Activated naive CD8-positive, alpha-beta T cell treated with anti-CD3 and anti-CD28 coated beads, Interleukin-2, amount 10 ng/mL, durations not matched to agents 7 days and 5 days (primary cell): ENCODE measurements around the gene UGGT2. TPM values are rescaled to one million over a fixed set of nuclear protein-coding genes. Genes with fewer than 3 reads are reported as not detected.
"Not testable (repeated sequence)": the region's sequence is repeated elsewhere in the genome, so short reads cannot be mapped to it uniquely, and the experiment has no call there.

Experiments
- ATAC-seq: fragments of 150-1000 bp; cut with Tn5 transposase; one replicate; pipeline ENCODE4 v1.10.0; 2021; ENCODE audit warnings: low read depth, moderate library complexity
- POLR2A ChIA-PET: fragments of 350-600 bp; sonication (Branson Sonifier 250); formaldehyde crosslinking; loops from one replicate; lab custom pipeline; 2021; ENCODE audit warnings: antibody characterized with exemption; lab: Charles Lee
- DNase-seq: peaks from one replicate; pipeline ENCODE4 v3.0.0; 2021
- H3K27ac Mint-ChIP-seq: one replicate; pipeline ENCODE4 v1.8.0; 2022; ENCODE audit warnings: mild to moderate bottlenecking, mixed read lengths
- H3K27me3 Mint-ChIP-seq: one replicate; pipeline ENCODE4 v1.8.0; 2022; ENCODE audit warnings: mild to moderate bottlenecking, moderate library complexity, mixed read lengths
- H3K36me3 Mint-ChIP-seq: one replicate; pipeline ENCODE4 v1.8.0; 2021; ENCODE audit warnings: mild to moderate bottlenecking, mixed read lengths
- H3K4me1 Mint-ChIP-seq: one replicate; pipeline ENCODE4 v1.8.0; 2021; ENCODE audit warnings: mixed read lengths
- H3K4me3 Mint-ChIP-seq: one replicate; pipeline ENCODE4 v1.8.0; 2022; ENCODE audit warnings: mild to moderate bottlenecking, moderate library complexity, mixed read lengths
- H3K9me3 Mint-ChIP-seq: one replicate; pipeline ENCODE4 v1.8.0; 2021; ENCODE audit warnings: mixed read lengths
- total RNA-seq, 2 experiments: library from RNA; stranded (reverse); gene quantifications; one replicate each; pipeline ENCODE4 v1.2.3, GENCODE V29; 2021

UGGT2 gene
- total RNA-seq, 2 experiments from 2014 or later: 0.42 TPM; not detected in 1

GRCh38 chr13:95882121-95882520 is 171.1 kb downstream of the UGGT2 start:
- ATAC-seq (no peak), DNase-seq (no peak)
- POLR2A ChIA-PET: no interaction called here
- Mint-ChIP-seq H3K27ac (no peak overlapping the region), H3K4me1 (no peaks in the 10 kb centered on the region), H3K9me3 (no peaks in the 10 kb centered on the region), H3K36me3 (no peaks in the 10 kb centered on the region), H3K4me3 (no peak overlapping the region), H3K27me3 (peaks cover 2% of the 10 kb centered on the region)

GRCh38 chr13:95880331-95880730 is 172.9 kb downstream of the UGGT2 start:
- Mint-ChIP-seq H3K4me3 (no peak overlapping the region), H3K4me1 (no peaks in the 10 kb centered on the region), H3K9me3 (no peaks in the 10 kb centered on the region), H3K36me3 (no peaks in the 10 kb centered on the region), H3K27me3 (no peaks in the 10 kb centered on the region), H3K27ac (no peak overlapping the region)
- DNase-seq (no peak), ATAC-seq (no peak)
- POLR2A ChIA-PET: no interaction called here

- no peak for ATAC-seq
- no peak for DNase-seq
- peaks cover 2% of the 10 kb centered on the region for H3K27me3 Mint-ChIP-seq
- POLR2A ChIA-PET: no interaction called here
- no peaks in the 10 kb centered on the region for H3K9me3 Mint-ChIP-seq
- H3K4me3 Mint-ChIP-seq: no peak overlapping the region
- no peaks in the 10 kb centered on the region for H3K36me3 Mint-ChIP-seq
- H3K27ac Mint-ChIP-seq: no peak overlapping the region
- no peaks in the 10 kb centered on the region for H3K4me1 Mint-ChIP-seq
Measured at GRCh38 chr13:95874286-95874685, 178.9 kb downstream of the UGGT2 start.

- no peak for DNase-seq
- no peak for ATAC-seq
- Mint-ChIP-seq H3K27me3 (peaks cover 2% of the 10 kb centered on the region), H3K27ac (no peak overlapping the region), H3K36me3 (no peaks in the 10 kb centered on the region), H3K4me3 (no peak overlapping the region), H3K4me1 (no peaks in the 10 kb centered on the region), H3K9me3 (no peaks in the 10 kb centered on the region)
- POLR2A ChIA-PET: no interaction called here
Measured at GRCh38 chr13:95870421-95870820, 182.8 kb downstream of the UGGT2 start.

GRCh38 chr13:95865080-95865615 is 188.1 kb downstream of the UGGT2 start:
- peaks cover 8% of the 10 kb centered on the region for H3K27me3 Mint-ChIP-seq
- H3K27ac Mint-ChIP-seq: no peak overlapping the region
- no peaks in the 10 kb centered on the region for H3K9me3 Mint-ChIP-seq
- no peaks in the 10 kb centered on the region for H3K36me3 Mint-ChIP-seq
- H3K4me3 Mint-ChIP-seq: no peak overlapping the region
- no peak for DNase-seq
- ATAC-seq: no peak
- H3K4me1 Mint-ChIP-seq: no peaks in the 10 kb centered on the region
- POLR2A ChIA-PET: no interaction called here

GRCh38 chr13:95862408-95862807 is 190.8 kb downstream of the UGGT2 start:
- no peak overlapping the region for H3K4me3 Mint-ChIP-seq
- DNase-seq: no peak
- H3K27ac Mint-ChIP-seq: no peak overlapping the region
- no peak for ATAC-seq
- no peaks in the 10 kb centered on the region for H3K4me1 Mint-ChIP-seq
- no peaks in the 10 kb centered on the region for H3K36me3 Mint-ChIP-seq
- H3K27me3 Mint-ChIP-seq: peaks cover 6% of the 10 kb centered on the region
- no peaks in the 10 kb centered on the region for H3K9me3 Mint-ChIP-seq
- POLR2A ChIA-PET: no interaction called here

- DNase-seq (no peak), ATAC-seq (no peak)
- no peaks in the 10 kb centered on the region for H3K9me3 Mint-ChIP-seq
- H3K27me3 Mint-ChIP-seq: peaks cover 11% of the 10 kb centered on the region
- no peak overlapping the region for H3K4me3 Mint-ChIP-seq
- no peak overlapping the region for H3K27ac Mint-ChIP-seq
- POLR2A ChIA-PET: no interaction called here
- H3K4me1 Mint-ChIP-seq: no peaks in the 10 kb centered on the region
- H3K36me3 Mint-ChIP-seq: no peaks in the 10 kb centered on the region
Measured at GRCh38 chr13:95861296-95861695, 191.9 kb downstream of the UGGT2 start.

GRCh38 chr13:95858286-95859075 is 194.7 kb downstream of the UGGT2 start:
- POLR2A ChIA-PET: no interaction called here
- Mint-ChIP-seq H3K9me3 (no peaks in the 10 kb centered on the region), H3K4me1 (no peaks in the 10 kb centered on the region), H3K4me3 (no peak overlapping the region), H3K27me3 (peaks cover 9% of the 10 kb centered on the region), H3K36me3 (no peaks in the 10 kb centered on the region), H3K27ac (no peak overlapping the region)
- ATAC-seq: no peak
- DNase-seq: no peak

- ATAC-seq, H3K27ac Mint-ChIP-seq, H3K4me3 Mint-ChIP-seq, H3K36me3 Mint-ChIP-seq, H3K27me3 Mint-ChIP-seq, H3K9me3 Mint-ChIP-seq, H3K4me1 Mint-ChIP-seq, POLR2A ChIA-PET, DNase-seq: not testable (repeated sequence)
Measured at GRCh38 chr13:95845656-95846055, 207.5 kb downstream of the UGGT2 start.

- Mint-ChIP-seq H3K9me3 (no peaks in the 10 kb centered on the region), H3K36me3 (no peaks in the 10 kb centered on the region), H3K4me1 (no peaks in the 10 kb centered on the region), H3K27me3 (peaks cover 4% of the 10 kb centered on the region), H3K27ac (no peak overlapping the region), H3K4me3 (no peak overlapping the region)
- DNase-seq: no peak
- no peak for ATAC-seq
- POLR2A ChIA-PET: no interaction called here
Measured at GRCh38 chr13:95842898-95843297, 210.3 kb downstream of the UGGT2 start.

- DNase-seq (no peak), ATAC-seq (no peak)
- no peaks in the 10 kb centered on the region for H3K36me3 Mint-ChIP-seq
- H3K4me1 Mint-ChIP-seq: no peaks in the 10 kb centered on the region
- H3K9me3 Mint-ChIP-seq: no peaks in the 10 kb centered on the region
- POLR2A ChIA-PET: no interaction called here
- H3K4me3 Mint-ChIP-seq: no peak overlapping the region
- H3K27me3 Mint-ChIP-seq: peaks cover 6% of the 10 kb centered on the region
- no peak overlapping the region for H3K27ac Mint-ChIP-seq
Measured at GRCh38 chr13:95841894-95842293, 211.3 kb downstream of the UGGT2 start.

- POLR2A ChIA-PET: no interaction called here
- H3K27ac Mint-ChIP-seq: no peak overlapping the region
- ATAC-seq: peak; percentile 56
- peaks cover 25% of the 10 kb centered on the region for H3K27me3 Mint-ChIP-seq
- no peaks in the 10 kb centered on the region for H3K4me1 Mint-ChIP-seq
- H3K36me3 Mint-ChIP-seq: no peaks in the 10 kb centered on the region
- no peak overlapping the region for H3K4me3 Mint-ChIP-seq
- DNase-seq: peak; percentile 63
- H3K9me3 Mint-ChIP-seq: peaks cover 3% of the 10 kb centered on the region
Measured at GRCh38 chr13:95834134-95834765, 219.0 kb downstream of the UGGT2 start.

- Mint-ChIP-seq H3K36me3 (no peaks in the 10 kb centered on the region), H3K9me3 (peaks cover 3% of the 10 kb centered on the region), H3K4me1 (no peaks in the 10 kb centered on the region), H3K27me3 (peaks cover 25% of the 10 kb centered on the region), H3K4me3 (no peak overlapping the region), H3K27ac (no peak overlapping the region)
- DNase-seq (no peak), ATAC-seq (no peak)
- POLR2A ChIA-PET: no interaction called here
Measured at GRCh38 chr13:95833719-95834118, 219.5 kb downstream of the UGGT2 start.

GRCh38 chr13:95833126-95833525 is 220.1 kb downstream of the UGGT2 start:
- H3K4me1 Mint-ChIP-seq: no peaks in the 10 kb centered on the region
- no peak for ATAC-seq
- H3K27ac Mint-ChIP-seq: no peak overlapping the region
- H3K4me3 Mint-ChIP-seq: no peak overlapping the region
- POLR2A ChIA-PET: no interaction called here
- H3K9me3 Mint-ChIP-seq: peaks cover 3% of the 10 kb centered on the region
- DNase-seq: no peak
- no peaks in the 10 kb centered on the region for H3K36me3 Mint-ChIP-seq
- H3K27me3 Mint-ChIP-seq: peaks cover 29% of the 10 kb centered on the region
